Adrenal gland (tissue), 12 donors: ENCODE data around the gene ELAVL2. TPM values are rescaled to one million over a fixed set of nuclear protein-coding genes. Genes with fewer than 3 reads are reported as not detected.

Experiments used
- DNase-seq, 7 donors: peaks; one replicate each; pipeline ENCODE4 v3.0.0-alpha.2; 2019 to 2020
- H3K27ac ChIP-seq, 5 donors: fragments of 200-600 bp; sonication (generic) in 4 of 5; 1 replicate in 3 of 5; 2 replicates in 2 of 5; pipeline versions ENCODE4 v1.5.1 to v1.8.0; 2016 to 2020; ENCODE audit warnings: mild to moderate bottlenecking in 1 of 5
- H3K27me3 ChIP-seq: fragments of 200-600 bp; 2 replicates; pipeline ENCODE4 v1.8.0; 2021
- H3K36me3 ChIP-seq, 2 donors: fragments of 200-600 bp; replicated peaks in 1 of 2; 1 replicate in 1 of 2; 2 replicates in 1 of 2; pipeline versions ENCODE4 v1.5.1 to v1.8.0; 2018 to 2022
- H3K4me1 ChIP-seq, 2 donors: fragments of 200-600 bp; replicated peaks in 1 of 2; 1 replicate in 1 of 2; 2 replicates in 1 of 2; pipeline versions ENCODE4 v1.5.1 to v1.8.0; 2018 to 2021
- H3K4me3 ChIP-seq, 4 donors: fragments of 200-600 bp; sonication (generic) in 3 of 4; one replicate each; pipeline ENCODE4 v1.5.1; 2016 to 2018
- H3K9me3 ChIP-seq, 3 donors: fragments of 200-600 bp; sonication (generic) in 1 of 3; replicated peaks in 1 of 3; 1 replicate in 2 of 3; 2 replicates in 1 of 3; pipeline versions ENCODE4 v1.5.1 to v1.8.0; 2016 to 2021
- CTCF ChIP-seq, 6 experiments: fragments of 450-650 bp in 4 of 6; fragments of 200-600 bp in 2 of 6; sonication (generic) in 1 of 6; IDR thresholded peaks; 1 replicate in 5 of 6; 2 replicates in 1 of 6; pipeline versions ENCODE4 v1.5.1 to v1.8.0; 2016 to 2021; ENCODE audit warnings: antibody characterized with exemption in 6 of 6, mild to moderate bottlenecking in 2 of 6, moderate library complexity in 1 of 6
- POLR2A ChIP-seq, 2 donors: fragments of 450-650 bp; IDR thresholded peaks; one replicate each; pipeline ENCODE4 v1.6.1; 2017; ENCODE audit warnings: antibody characterized with exemption in 2 of 2, mild to moderate bottlenecking in 2 of 2, moderate library complexity in 1 of 2
- WGBS, 4 donors: extraction: QIAGEN DNeasy Blood & Tissue Kit in 2 of 4; methylation state at CpG; one replicate each; pipeline versions ENCODE4 v1.1.5 to v1.1.7; 2013 to 2017; 5-methylcytosine and 5-hydroxymethylcytosine counted together
- intact Hi-C, 2 donors: fragments of 100-400 bp; cut with DNase I; formaldehyde crosslinking; loops; one replicate each; pipeline versions ENCODE4 v1.14.1 to v1.15.0; 2022 to 2023
- polyA plus RNA-seq, 3 donors: library from polyadenylated mRNA; stranded (reverse); fragments of 200-250 nt in 2 of 3; fragments of 350-450 nt in 1 of 3; fragmentation: Illumina TruSeq in 1 of 3; extraction: RNeasy Lipid Tissue Mini Kit (QIAGEN cat#74804) in 1 of 3; gene quantifications; one replicate each; pipeline ENCODE4 v1.2.3, GENCODE V29; 2013 to 2014
- total RNA-seq, 9 donors: library from RNA; depleted of rRNA in 4 of 9; stranded (reverse); fragments of >200 nt in 4 of 9; fragments of 120-200 nt in 1 of 9; fragmentation: NEBNext Ultra II Directional in 1 of 9; extraction: Animal tissue kit (Norgen Biotek cat#: 25700) in 1 of 9; gene quantifications; one replicate each; pipeline versions ENCODE4 v1.1.0 to v1.2.4, GENCODE V29; 2013 to 2023
- donor health status: healthy with polysubstance abuse.
- donor health status: Bipolar disorder and iron deficiency.
- donor health status: DM: yes; HTN: yes; CAD: no.
- donor health status: DM: no; HTN: no; CAD: no.
- donor health status: DM: no; HTN: no; CAD: no.
- donor health status: DM: yes; HTN: yes; CAD: no.

The ELAVL2 gene
- total and polyA plus RNA-seq, 12 donors: 0.24 to 13.6 (median 0.94) TPM; not detected in 1

GRCh38 chr9:23665635-23666034 lies 160.4 kb downstream of the ELAVL2 start:
- no peak for TF ChIP-seq CTCF (IDR thresholded peaks at IDR 0.05)
- no peak for TF ChIP-seq POLR2A (IDR thresholded peaks at IDR 0.05)
- intact Hi-C loops: no loop called here
- no peak overlapping the region for H3K4me3 ChIP-seq
- H3K4me1 ChIP-seq: no peaks in the 10 kb centered on the region
- 68 to 93% (median 87%) methylated on average over 2 of the region's 2 CpGs for WGBS, 4 donors
- H3K27ac ChIP-seq: no peak overlapping the region
- DNase-seq: no peak
- H3K27me3 ChIP-seq: no peaks in the 10 kb centered on the region
- no peaks in the 10 kb centered on the region for H3K36me3 ChIP-seq
- no peaks in the 10 kb centered on the region for H3K9me3 ChIP-seq

- Histone ChIP-seq H3K27ac (no peak overlapping the region), H3K36me3 (no peaks in the 10 kb centered on the region), H3K4me3 (no peak overlapping the region), H3K9me3 (no peaks in the 10 kb centered on the region), H3K27me3 (no peaks in the 10 kb centered on the region), H3K4me1 (no peaks in the 10 kb centered on the region)
- WGBS, 4 donors: 73 to 98% (median 80%) methylated on average over 3 of the region's 3 CpGs
- no peak for DNase-seq
- intact Hi-C loops: no loop called here
- TF ChIP-seq POLR2A (IDR thresholded peaks at IDR 0.05) (no peak), CTCF (IDR thresholded peaks at IDR 0.05) (no peak)
Observed at GRCh38 chr9:23665051-23665450, 161.0 kb downstream of the ELAVL2 start.

DNA sequence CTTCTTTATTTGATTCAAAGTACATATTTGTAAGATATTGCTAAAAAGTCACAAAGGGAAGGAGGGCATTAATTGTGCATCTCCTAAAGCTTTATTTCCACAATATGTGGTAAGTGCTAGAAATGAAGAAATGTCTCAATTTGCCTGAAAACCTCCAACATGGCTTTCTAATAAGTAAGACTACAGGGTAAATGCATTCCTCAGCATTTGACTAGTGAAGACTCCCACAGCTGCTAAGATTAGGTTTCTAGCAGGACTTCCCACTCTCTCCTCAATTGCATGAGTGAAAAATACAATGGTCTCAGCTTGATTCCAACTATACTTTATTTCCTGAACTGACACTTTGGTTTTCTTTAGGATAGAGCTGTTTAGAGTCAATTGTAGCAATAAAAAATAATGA lies 162.1 kb downstream of the ELAVL2 start:
- no peaks in the 10 kb centered on the region for H3K9me3 ChIP-seq
- TF ChIP-seq CTCF (IDR thresholded peaks at IDR 0.05) (no peak), POLR2A (IDR thresholded peaks at IDR 0.05) (no peak)
- intact Hi-C loops: no loop called here

DNA sequence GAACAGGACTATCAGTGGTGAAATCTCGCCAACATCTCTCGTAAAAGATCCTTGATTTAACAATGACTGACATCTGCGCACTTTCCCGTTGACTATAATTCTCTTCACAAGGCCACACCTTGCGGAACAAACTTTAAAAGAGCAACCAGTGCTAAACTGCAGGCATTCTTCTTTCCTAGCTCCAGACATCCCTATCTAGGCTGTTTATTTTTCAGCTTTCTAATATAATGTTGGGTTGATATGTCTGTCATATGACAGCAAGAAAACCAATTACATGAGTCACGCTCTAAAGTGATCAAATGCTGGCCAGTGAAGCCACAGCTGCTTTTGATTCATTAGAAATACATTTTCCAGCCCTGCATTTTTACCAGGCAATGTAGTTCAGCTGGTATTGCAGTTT lies 162.5 kb downstream of the ELAVL2 start:
- Histone ChIP-seq H3K27me3 (no peaks in the 10 kb centered on the region), H3K36me3 (no peaks in the 10 kb centered on the region), H3K4me1 (no peaks in the 10 kb centered on the region), H3K9me3 (no peaks in the 10 kb centered on the region), H3K4me3 (no peak overlapping the region), H3K27ac (no peak overlapping the region)
- no peak for DNase-seq
- 74 to 93% (median 85%) methylated on average over 6 of the region's 6 CpGs for WGBS, 4 donors
- TF ChIP-seq POLR2A (IDR thresholded peaks at IDR 0.05): no peak
- TF ChIP-seq CTCF (IDR thresholded peaks at IDR 0.05): no peak
- intact Hi-C loops: no loop called here

More for the DNA sequence above, 162.1 kb downstream of the ELAVL2 start:
- Histone ChIP-seq H3K4me1 (no peaks in the 10 kb centered on the region), H3K27me3 (no peaks in the 10 kb centered on the region), H3K27ac (no peak overlapping the region), H3K36me3 (no peaks in the 10 kb centered on the region), H3K4me3 (no peak overlapping the region)
- no peak for DNase-seq
